Right atrium auricular region (tissue), 2 donors: Measurements from ENCODE around the gene WWOX. TPM values are rescaled to one million over a fixed set of nuclear protein-coding genes. Genes with fewer than 3 reads are reported as not detected.

Experiments used
- DNase-seq: peaks from one replicate; pipeline ENCODE4 v3.0.0-alpha.2; 2019; ENCODE audit warnings: low spot score
- H3K27ac ChIP-seq, 2 donors: fragments of 200-600 bp; sonication (generic); 1 replicate in 1 of 2; 2 replicates in 1 of 2; pipeline ENCODE4 v1.5.1; 2016 to 2019
- H3K27me3 ChIP-seq, 2 donors: fragments of 200-600 bp; sonication (generic); one replicate each; pipeline versions ENCODE4 v1.5.1 to v1.6.0; 2017 to 2019
- H3K36me3 ChIP-seq: fragments of 200-600 bp; sonication (generic); one replicate; pipeline ENCODE4 v1.5.1; 2016
- H3K4me1 ChIP-seq, 2 donors: fragments of 200-600 bp; sonication (generic); one replicate each; pipeline versions ENCODE4 v1.5.1 to v1.6.0; 2017 to 2019
- H3K4me3 ChIP-seq, 2 donors: fragments of 200-600 bp; sonication (generic); 1 replicate in 1 of 2; 2 replicates in 1 of 2; pipeline ENCODE4 v1.5.1; 2017 to 2019; ENCODE audit warnings: mild to moderate bottlenecking in 1 of 2, moderate library complexity in 1 of 2
- H3K9me3 ChIP-seq, 2 donors: fragments of 200-600 bp; sonication (generic); one replicate each; pipeline ENCODE4 v1.5.1; 2019
- total RNA-seq, 2 donors: library from RNA; depleted of rRNA; stranded (reverse); fragments of >200 nt; gene quantifications; one replicate each; pipeline ENCODE4 v1.1.0, GENCODE V29; 2016
- TF ChIP-seq, protein P1 (sequence below), 2 donors: fragments of 200-600 bp; sonication (generic); IDR thresholded peaks; one replicate each; pipeline ENCODE4 v1.5.1; 2019; ENCODE audit warnings: antibody characterized with exemption in 2 of 2

Gene WWOX
- total RNA-seq, 2 donors from 2014 or later, result 14.8 to 20.8 TPM

DNA sequence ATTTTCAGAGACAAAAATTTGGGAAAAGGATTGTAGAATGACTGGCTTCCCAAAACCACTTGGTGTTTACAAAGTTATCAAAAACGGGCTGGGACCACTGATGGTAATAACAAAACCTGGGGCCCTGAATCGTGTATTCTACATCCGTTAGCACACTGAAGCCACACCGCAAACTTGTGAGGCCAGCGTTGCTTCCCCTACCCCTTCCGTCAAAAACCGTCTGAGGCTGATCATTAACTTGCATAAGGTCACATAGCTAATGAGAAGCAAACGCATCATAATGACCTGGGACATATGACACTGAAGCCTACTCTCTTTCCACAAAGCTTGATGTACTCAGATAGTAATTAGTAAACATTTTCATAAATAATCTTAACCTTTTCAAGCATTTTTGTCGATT lies 796.8 kb downstream of the WWOX start:
- no peak overlapping the region for H3K27ac ChIP-seq
- H3K4me3 ChIP-seq, result no peak overlapping the region

DNA sequence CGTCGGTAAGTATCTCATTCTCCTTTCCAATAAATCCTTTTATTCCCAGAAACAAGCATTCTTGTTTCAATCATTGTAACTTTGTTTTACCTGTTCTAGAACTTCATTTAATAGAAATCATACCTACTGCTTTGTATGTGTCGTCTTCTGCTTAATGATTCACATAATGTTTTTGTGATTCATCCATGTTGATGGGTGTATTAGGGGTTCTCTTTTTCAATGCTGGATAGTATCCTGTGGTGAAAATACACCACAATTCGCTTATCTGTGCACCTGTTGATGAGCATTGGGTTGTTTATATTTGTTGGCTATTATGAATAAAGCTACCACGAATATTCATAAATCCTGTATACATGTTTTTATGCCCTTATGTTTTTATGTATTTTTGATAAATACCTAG lies 797.8 kb downstream of the WWOX start:
- DNase-seq, result no peak
- Histone ChIP-seq H3K4me1 (no peaks in the 10 kb centered on the region), H3K9me3 (no peaks in the 10 kb centered on the region), H3K27me3 (no peaks in the 10 kb centered on the region), H3K4me3 (no peak overlapping the region), H3K27ac (no peak overlapping the region), H3K36me3 (no peaks in the 10 kb centered on the region)
- TF ChIP-seq, protein P1, sequence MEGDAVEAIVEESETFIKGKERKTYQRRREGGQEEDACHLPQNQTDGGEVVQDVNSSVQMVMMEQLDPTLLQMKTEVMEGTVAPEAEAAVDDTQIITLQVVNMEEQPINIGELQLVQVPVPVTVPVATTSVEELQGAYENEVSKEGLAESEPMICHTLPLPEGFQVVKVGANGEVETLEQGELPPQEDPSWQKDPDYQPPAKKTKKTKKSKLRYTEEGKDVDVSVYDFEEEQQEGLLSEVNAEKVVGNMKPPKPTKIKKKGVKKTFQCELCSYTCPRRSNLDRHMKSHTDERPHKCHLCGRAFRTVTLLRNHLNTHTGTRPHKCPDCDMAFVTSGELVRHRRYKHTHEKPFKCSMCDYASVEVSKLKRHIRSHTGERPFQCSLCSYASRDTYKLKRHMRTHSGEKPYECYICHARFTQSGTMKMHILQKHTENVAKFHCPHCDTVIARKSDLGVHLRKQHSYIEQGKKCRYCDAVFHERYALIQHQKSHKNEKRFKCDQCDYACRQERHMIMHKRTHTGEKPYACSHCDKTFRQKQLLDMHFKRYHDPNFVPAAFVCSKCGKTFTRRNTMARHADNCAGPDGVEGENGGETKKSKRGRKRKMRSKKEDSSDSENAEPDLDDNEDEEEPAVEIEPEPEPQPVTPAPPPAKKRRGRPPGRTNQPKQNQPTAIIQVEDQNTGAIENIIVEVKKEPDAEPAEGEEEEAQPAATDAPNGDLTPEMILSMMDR (IDR thresholded peaks at IDR 0.05), result no peak

More for the DNA sequence above, 796.8 kb downstream of the WWOX start:
- Histone ChIP-seq H3K36me3 (no peaks in the 10 kb centered on the region), H3K9me3 (no peaks in the 10 kb centered on the region), H3K4me1 (no peaks in the 10 kb centered on the region), H3K27me3 (no peaks in the 10 kb centered on the region)
- TF ChIP-seq, protein P1 (IDR thresholded peaks at IDR 0.05), result no peak
- no peak for DNase-seq

DNA sequence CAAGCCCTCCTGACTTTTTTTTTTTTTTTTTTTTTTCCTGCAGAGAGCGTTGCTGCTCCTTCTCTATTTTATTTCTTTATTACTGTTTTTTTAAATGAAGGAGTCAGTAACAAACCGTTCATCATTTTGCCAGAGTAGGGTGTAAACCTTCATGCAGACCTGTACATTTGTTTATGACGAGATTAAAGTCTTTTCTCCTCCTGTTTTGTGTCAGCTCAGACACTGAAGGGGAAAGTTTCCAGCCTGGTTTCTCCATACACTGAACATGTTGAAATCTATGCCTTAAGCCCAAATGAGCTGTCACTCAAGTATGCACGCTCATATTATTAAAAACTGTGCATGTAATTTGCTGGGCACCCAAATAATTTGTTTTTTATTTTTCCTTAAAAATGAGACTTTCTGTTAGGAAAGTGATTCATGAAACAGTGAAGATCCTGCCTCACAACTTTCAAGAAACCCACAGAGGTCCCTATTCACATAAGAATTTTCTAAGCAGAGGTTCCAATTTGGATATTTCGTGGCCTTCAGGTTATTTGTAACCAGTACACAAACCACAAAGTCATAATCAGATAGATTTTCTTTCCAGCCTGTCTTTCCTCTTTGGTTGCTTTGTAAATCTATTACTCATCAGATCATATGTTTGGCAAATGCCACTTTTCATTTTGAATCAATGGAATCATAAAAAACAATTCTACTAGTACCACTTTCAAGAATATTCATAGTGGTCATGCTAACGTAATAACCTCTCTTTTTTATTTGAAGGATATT lies 800.8 kb downstream of the WWOX start:
- H3K9me3 ChIP-seq, result no peaks in the 10 kb centered on the region
- DNase-seq, result no peak
- H3K4me1 ChIP-seq, result no peaks in the 10 kb centered on the region
- TF ChIP-seq, protein P1 (IDR thresholded peaks at IDR 0.05), result no peak
- H3K27me3 ChIP-seq, result no peaks in the 10 kb centered on the region
- no peak overlapping the region for H3K27ac ChIP-seq
- no peaks in the 10 kb centered on the region for H3K36me3 ChIP-seq
- H3K4me3 ChIP-seq, result no peak overlapping the region

DNA sequence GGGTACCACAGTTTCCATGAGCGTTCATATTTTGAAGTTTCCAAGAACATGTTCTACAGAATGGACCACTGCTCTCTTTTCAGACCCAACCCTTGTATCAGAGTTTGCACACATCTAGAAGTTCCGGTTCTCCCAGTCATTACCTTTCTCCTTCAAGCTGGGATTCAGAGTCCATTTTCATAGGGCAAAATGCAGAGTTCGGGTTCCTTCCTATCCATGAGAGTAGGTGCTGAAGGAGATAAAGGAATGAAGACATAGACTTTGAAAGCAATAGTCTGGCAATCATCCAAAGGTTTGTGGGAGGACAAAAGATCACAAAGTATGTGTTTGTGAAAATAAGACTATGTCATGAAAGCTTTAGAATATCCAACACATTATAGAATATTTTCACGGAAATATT lies 801.5 kb downstream of the WWOX start:
- H3K27ac ChIP-seq, result no peak overlapping the region
- H3K27me3 ChIP-seq, result no peaks in the 10 kb centered on the region
- H3K9me3 ChIP-seq, result no peaks in the 10 kb centered on the region
- TF ChIP-seq, protein P1 (IDR thresholded peaks at IDR 0.05), result no peak
- no peak for DNase-seq
- H3K36me3 ChIP-seq, result no peaks in the 10 kb centered on the region
- no peaks in the 10 kb centered on the region for H3K4me1 ChIP-seq
- no peak overlapping the region for H3K4me3 ChIP-seq

DNA sequence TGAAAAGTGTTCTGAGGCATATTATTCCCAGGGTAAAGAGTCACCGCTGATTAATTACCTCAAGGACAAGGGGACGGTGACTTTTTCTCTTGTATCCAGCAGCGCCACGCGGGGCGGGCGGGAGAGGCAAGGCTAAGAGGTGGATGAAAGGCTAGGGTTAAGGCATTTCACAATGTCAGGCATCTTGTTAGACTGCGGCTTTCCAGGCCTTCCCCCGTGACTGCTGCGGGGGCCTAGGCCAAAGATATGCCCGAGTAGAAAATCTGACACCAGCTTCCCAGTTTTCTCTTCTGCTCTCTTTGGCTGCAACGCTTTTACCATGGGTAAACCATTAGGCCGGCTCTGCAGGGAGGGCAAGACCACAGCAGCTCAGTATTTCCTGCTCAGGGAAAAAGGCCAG lies 802.9 kb downstream of the WWOX start:
- H3K27ac ChIP-seq, result no peak overlapping the region
- H3K4me1 ChIP-seq, result no peaks in the 10 kb centered on the region
- no peak for DNase-seq
- TF ChIP-seq, protein P1 (IDR thresholded peaks at IDR 0.05), result no peak
- no peaks in the 10 kb centered on the region for H3K27me3 ChIP-seq
- no peak overlapping the region for H3K4me3 ChIP-seq
- no peaks in the 10 kb centered on the region for H3K9me3 ChIP-seq
- no peaks in the 10 kb centered on the region for H3K36me3 ChIP-seq

DNA sequence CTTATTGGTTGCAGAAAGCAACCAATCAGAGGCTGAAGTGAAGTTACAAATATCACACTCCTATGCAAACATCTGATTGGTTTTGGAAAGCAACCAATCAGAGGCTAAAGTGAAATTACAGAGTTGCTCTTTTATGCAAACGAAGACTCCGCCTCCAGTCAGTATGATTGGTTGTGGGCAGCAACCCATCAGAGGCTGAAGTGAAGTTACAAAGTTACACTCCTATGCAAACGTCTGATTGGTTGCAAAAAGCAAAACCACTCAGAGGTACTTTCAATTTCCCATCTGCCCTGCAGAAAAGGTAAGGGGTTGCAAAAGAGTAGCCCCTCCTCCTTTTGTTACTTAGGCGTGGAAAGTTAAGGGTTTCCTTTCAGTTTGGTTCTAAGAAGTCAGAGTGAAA lies 803.8 kb downstream of the WWOX start:
- Histone ChIP-seq H3K4me3 (no peak overlapping the region), H3K36me3 (no peaks in the 10 kb centered on the region), H3K9me3 (no peaks in the 10 kb centered on the region), H3K27ac (no peak overlapping the region), H3K27me3 (no peaks in the 10 kb centered on the region), H3K4me1 (no peaks in the 10 kb centered on the region)
- no peak for DNase-seq
- TF ChIP-seq, protein P1 (IDR thresholded peaks at IDR 0.05), result no peak
